Stimulated activated CD8-positive, alpha-beta memory T cell treated with anti-CD3 and anti-CD28 coated beads, Interleukin-7, amount 100 ng/mL, for 24 hours (primary cell): Measurements from ENCODE around the gene COPZ2.
"Not testable (repeated sequence)": the region's sequence is repeated elsewhere in the genome, so short reads cannot be mapped to it uniquely, and the experiment has no call there.

Source experiments
- DNase-seq: peaks from one replicate; pipeline ENCODE4 v3.0.0-alpha.2; 2020; ENCODE audit warnings: low read depth

Gene COPZ2

DNA sequence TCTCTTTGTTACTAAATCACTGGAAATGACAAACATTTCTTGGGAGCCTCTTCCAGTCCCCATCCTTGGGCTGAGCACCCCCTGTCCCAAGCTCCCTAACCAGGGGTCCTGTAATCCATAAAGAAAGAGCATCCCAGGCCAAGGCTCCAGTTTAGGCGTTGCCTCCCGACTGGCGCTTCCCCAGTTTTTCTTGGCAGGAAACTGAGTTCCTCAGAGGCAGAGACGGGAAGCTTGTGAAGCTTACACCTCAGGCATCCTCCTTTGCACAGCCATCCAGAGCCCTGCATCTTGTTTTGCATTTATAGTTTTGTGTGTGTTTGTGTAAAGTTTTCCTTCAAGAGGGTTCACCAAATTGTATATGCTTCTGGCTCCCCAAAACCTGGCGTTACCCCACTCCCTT is 7.1 kb downstream of the COPZ2 start:
- no peak for DNase-seq

DNA sequence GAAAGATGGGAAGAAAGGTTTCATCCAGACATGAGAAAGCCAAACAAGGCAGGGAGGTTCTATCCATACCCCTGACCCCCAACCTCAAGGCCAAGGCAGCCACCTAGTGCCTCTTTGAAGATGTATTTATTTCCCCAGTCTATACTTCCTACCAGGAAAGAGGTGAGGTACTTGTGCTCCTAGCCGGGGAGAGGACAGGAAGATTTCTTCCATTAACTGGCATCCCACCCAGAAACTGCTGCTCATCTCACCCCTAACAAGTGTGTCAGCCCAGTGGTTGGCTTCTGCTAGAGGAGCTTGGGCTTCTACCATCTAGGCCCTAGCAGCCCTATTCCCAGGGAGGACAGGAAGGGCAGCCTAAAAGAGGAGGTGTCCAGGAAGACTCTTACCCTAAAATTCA is 8.9 kb downstream of the COPZ2 start:
- DNase-seq = no peak

DNA sequence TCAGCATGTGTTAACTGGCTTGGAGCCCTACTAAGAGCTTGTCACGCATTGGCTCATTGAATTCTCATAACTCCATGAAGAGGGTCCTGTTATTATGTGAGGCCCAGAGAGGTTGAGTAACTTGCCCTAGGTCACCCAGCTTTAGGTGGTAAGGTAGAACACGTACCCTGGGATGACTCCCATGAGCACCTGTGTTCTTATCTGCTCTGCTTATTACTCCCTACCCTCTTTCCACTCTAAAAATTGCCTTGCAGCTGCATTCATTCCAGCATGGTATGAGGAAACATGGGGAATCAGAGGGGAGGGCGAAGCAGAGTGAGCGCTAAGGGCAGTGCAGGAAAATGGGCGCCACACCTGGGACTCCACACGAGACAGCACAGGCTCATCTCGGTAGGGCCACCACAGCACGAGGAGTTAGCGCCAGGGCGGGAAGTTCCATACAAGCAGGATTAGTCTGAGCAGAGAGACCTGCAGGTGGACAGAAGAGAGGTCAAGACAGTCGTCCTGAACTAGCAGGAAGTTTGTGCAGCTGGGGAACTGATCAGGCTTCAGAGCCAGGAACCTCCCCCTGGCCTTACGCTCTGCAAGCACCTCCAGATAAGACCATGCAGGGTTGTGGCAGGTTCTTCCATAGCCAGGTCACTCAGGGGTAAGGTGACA is 10.1 kb downstream of the COPZ2 start:
- DNase-seq = no peak

DNA sequence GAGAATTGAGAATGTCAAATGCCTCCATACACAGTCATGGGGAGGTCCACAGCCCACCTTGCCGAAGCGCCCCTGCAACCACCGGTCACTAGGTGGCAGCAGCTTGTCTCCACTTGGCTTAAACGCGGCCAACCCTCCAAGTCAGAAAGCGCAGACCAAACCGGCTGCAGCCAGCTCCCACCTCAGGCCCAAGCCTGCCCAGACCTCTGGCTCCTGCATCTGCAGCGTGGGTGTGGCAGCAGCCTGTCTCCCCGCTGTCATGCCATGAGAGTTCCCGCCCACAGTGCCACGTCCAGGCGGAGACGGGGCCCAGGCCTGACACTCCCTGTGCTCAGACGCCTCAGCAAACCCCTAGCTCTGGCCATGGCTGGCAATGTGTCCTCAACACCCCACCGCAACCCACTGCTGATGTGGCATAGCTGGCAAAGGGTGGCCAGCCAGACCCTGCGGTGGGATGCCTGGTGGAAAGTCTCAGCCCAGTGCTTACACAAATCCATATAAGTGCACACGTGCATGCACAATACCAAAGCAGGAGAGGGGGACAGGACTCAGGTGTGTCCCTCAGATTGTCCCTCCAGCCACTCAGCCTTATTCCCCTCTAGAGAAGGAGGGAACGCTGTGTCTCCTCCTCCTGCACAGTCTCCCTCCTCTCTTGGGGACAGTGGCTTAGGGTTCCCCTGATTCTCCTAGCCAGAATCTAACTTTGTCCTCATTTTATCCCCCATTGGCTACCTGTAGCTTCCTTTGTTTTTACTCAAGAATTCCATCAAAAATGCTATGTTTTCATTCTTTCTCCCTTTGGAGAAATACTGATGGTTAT is 10.9 kb downstream of the COPZ2 start:
- peak; percentile 57 for DNase-seq

DNA sequence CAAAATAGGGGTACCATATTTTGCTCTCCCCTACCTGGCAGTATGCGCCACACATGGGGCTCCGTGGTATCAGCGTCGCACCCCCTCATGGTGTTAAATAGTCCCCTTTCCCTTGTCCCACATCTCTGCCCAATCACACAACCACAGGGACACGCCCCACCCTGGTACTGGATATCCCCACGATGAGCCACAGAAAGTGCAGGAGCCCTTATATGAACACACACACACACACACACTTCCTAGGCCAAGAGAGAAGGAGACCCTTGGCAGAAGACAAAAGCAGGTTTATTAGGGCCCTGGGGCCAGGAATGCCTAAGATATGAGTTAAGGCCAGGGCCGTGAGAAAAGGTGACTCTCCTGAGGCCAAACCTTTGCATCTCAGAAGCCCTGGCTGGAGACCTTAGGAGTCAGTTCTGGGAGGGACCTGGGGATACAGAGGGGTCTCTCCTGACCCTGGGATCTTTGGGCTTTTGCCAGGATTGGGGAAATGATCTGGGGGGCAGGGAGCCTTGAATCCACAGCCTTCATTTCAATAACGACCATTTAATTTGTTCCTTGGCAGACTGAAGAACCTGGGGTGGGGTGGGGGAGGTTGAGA is 11.6 kb downstream of the COPZ2 start:
- DNase-seq = no peak

DNA sequence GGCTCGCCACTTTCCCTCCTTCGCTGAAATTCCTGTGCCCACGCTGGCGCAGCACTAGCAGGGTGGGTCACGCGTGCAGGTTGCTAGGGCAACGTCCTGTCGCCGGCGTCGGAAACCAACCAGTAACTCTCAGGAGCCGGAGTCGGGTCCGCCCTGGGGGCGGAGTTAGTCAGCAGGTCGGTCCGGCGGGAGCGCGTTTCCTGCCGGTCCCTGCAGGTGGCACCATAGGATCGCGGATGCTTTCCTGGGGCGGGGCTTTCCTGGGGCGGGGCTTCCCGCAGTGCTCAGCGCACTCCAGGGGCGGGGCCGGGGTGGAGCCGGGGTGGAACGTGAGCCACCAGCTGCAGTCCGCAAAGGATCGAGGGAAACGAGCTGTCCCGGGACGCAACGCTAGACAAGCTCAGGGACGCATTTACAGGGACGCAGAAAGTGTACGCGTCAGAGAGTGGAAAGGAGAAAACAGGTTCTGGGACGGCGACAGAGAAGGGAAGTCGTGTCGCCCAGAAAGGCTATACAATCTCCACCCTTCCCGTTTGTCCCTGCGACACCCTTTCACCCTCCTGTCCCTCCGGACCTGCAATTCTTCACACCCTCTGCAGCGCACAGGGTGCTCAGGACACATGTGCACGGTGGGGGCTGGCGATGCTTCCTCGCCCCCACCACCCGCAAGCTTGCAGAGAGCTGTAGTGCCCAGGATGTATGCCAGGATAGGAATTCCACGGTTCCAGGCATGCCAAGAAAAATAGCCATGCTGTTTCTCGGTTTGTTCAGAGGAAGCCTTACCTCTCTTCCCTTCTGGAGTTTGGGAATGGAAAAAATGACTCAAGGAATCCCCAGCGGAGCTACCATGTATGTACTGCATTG is 12.3 kb downstream of the COPZ2 start:
- peak; percentile 90 for DNase-seq

DNA sequence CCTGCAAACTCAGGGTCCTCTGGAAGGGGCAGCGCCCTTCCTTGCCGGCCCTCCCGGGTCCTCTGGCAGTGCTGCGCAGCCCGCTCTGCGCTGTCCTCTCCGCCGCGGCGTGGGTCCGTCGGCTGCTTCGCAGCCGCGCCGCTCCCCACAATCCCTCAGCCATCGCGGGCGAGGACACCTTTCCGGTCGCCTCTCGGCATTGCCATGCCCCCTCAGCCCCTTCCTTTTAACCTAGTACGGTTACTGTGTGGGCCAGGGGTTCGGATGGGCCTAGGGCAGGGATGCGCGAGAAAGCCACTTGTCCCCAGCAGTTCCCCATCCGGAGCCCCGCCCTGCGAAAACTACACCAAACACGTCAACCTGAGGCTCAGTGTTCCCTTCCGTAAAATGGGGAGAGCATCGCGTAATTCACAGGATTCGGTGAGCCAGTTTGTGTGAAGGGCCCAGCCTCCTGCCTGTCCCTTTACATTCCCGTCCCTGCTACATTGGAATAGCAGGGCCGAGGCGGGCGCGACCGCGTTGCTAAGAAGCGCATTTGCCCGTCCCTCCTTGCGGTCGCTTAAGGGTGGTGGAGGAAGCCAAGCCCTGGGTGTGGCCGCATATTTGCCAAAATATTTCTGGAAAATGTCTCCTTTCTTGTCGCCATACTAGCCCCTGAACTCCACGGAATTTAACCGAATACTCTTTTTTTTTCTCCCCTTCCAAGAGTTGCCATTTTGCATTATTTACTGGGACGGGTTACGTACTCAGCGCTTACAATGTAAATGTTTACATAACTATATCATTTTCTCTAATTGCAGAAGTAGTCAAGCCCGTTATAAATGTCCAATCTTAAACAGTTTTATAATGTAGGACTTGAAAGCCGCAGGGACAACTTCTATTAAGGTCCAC is 13.2 kb downstream of the COPZ2 start:
- no peak for DNase-seq

DNA sequence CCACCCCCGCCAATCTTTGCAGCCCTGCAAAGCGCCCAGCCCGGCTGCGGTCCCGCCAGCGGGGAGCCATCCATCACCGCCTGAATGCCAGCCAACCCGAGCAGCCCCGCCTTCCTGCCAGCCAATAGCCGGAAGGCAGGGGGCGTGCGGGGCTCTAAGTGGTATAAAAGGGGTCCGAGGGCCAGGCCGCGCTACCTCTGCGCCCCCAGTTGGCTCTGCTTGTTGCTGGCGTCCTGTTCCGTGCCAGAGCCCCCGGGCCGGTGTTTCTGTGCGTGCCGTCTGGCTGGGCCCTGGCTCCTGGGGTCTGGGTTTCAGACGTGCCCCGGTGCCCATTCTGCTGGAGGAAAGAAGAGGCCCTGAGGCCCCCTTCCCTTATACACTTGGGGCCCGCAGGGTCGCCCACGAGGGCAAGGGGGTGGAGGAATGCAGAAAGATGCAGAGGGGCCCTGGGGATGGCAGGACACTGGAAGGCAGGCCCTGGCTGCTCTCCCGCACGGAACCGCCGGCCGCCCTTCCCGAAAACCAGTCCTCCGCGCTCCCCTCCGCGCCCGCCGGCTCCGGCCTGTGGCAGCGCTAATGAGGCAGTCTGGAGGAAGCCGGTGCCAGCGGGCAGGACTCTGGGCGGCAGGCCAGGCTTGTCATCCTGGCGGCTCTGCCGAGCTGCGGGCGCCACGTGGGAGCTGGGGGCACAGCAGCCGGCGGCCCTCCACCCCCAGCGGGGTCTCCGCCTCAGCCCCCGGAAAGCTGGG is 14.0 kb downstream of the COPZ2 start:
- no peak for DNase-seq

DNA sequence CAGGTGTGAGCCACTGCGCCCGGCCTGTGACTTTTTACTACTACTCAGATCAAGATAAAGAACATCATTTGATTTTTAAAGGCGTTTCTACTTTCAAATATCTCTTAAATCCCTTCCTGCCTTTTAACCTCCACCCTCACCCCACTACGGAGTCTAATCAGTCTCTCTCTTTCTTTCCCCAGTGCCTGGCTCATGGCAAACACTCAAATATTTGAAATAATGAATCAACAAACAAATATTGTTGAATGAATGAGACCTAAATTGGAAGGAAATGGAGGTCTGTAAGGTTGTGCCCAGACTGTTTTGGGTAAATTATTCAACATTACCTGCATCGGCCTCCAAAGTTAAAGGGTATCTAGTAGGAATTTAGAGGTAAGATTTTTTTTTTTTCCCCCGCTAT is 14.7 kb downstream of the COPZ2 start:
- DNase-seq = no peak

DNA sequence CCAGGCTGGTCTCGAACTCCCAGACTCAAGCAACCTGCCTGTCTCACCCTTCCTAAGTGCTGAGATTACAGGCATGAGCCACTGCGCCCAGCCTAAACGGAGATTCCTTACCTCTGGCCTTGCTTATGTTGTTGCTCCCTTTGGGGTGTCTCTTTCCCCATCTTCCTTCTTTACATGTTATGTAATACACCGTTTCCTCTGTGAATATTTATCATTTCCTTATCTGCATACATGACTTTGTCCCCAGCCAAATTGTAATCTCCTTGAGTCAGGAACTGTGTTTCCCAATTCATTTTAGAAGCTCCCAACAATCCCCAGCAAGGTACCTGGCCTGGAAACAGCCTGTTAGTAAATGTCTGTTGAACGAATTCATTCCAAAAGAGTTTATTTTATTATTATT is 15.7 kb downstream of the COPZ2 start:
- no peak for DNase-seq

DNA sequence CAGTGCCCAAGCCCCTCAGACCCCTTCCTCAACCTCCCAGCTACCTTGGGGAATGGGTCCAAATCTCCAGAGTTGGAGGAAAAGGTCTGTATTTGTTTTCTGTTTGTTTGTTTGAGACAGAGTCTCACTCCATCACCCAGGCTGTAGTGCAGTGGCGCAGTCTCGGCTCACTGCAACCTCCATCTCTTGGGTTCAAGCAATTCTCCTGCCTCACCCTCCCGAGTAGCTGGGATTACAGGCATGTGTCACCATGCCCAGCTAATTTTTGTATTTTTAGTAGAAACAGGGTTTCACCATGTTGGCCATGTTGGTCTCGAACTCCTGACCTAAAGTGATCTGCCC is 19.8 kb downstream of the COPZ2 start:
- not testable (repeated sequence) for DNase-seq

DNA sequence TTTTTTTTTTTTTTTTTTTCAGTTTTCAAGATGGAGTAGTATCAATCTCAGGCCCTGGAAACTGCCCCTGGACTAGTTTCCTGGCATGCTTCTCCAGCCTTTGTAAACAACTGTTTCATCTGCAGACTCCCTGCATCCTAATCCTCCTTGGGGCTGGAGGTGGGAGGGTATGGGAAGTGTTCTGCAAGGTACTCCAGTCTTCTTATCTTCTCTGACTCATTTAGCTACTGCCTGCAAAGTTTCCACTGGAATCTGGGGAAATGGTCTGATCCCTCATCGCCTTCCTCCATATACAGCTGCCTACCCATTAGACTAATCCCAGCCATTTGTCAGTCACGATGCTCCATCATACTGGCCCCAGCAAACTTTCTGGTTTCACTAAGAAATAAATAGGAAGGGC is 21.5 kb downstream of the COPZ2 start:
- DNase-seq = no peak

DNA sequence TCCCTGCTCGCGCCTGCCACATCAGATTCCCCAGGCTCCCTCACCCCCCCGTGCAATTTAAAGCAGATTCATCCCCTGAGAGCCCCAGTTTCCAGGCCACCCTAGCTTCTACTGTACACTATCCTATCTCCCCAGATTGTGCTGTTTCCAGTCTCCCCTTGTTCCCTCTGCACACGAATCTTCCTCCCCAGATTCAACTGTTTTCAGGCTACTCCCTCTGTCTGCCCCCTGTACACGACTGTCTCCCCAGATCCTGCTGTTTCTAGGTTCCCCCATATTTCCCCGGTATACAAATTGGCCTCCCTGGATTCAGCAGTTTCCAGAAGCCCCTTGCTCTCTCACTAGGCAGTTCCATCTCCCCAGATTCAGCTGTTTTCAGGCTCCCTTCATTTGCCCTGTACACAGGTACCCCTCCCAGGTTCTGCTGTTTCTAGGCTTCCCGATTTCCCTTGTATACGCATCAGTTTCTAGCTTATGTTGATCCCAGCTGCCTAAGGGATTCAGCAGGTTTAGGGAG is 22.9 kb downstream of the COPZ2 start:
- no peak for DNase-seq

DNA sequence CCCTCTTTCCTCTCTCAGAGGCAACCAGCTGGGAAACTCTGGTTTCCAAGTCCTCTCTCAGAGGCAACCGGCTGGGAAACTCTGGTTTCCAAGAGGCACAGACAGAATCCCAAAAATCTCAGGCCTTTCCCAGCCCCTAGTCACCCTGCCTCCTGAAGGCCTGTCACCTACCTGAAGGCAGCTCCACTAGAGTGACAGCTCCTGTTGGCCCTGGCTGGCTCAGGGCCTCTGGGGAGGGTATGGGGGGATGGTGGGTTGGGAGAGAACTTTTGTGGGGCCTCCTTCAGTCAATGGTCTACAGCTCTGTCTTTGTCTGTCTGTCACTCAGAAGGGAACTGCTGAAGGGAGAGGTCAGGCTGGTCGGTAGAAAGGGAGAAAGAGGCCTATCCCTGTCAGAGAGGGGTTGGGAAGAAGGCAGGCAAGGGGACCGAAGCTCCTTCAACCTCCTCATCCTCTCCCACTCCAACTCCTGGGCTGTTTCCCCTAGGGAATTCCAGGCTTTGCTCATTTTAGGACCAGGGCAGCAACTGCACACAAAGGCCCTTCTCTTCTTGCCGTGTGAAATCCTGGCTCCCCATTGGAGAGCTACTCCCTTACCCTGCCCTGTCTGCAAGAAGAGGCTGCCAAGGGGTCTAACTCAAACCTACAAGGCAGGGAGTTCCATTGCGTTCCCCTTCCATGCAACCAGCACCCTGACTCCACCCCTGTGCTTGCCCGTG is 23.6 kb downstream of the COPZ2 start:
- DNase-seq = no peak

DNA sequence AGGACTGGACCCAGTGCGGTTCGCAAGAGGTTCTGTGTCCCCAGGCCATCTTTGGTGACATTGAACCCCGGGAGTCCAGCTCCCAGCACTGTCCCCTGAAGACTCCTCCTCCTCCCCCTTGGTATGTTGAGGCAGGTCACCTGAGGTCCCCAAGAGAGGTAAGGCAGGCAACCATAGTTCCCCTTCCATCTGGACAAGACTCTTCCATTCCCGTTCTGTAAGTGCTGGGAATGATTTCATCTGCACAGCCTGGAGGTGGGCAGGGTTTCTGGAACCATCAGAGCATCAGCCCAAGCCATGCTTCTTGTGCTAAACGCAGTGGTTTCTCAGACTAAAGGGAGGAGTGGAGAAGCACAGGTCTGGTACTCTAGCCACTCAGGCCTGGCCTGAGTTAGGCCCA is 24.9 kb downstream of the COPZ2 start:
- no peak for DNase-seq

DNA sequence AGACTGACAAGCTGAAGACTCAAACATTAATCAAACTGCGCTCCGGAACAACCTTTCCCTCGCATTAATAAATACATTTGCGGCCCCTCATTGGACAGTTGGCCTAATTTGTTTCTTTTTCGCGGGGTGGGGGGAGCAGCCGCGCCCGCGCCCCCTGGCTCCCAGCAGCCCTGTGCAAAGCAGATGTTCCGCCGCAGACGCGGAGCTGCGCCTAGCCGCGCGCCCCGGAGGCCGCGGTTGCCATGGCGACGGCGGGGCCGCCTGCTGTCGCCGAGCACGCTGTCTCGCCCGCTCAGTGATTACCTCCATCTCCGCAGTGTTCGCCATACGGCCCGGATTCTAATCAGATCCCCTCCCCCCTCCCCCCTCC is 25.5 kb downstream of the COPZ2 start:
- no peak for DNase-seq

DNA sequence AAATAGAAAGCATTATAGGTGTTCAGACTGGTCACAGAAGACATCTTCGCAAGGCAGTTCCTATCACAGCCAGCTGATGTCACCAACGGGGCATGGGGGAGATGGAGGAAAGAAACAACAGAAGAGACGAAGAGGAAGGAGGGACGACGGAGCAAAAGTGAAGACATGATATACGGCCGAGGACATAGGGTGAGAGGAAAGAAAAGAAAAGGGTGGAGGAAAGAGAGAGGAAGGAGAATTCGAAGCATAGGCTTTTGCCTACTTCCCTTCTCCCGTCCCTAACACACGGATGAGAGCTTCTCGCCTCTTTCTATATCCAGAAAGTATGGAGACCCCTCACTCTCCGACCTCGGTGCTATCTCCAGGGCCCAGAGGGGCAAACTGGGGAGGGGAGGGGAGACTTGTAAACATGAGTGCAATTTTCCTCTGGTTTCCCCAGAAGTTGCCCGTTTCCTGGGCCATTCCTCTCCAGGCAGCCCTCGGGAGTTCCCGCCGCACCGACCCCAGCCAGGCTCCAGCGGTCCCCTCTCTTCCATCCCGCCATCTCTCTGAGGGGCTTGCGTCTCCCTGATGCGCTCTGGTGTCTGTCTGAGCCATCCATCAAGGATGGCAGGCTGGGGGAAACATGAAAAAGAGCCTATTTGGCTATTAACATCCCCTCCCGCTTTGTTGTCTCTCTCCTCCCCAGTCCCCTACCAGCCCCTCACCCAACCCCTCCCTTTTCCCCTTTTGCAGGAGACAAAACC is 26.0 kb downstream of the COPZ2 start:
- no peak for DNase-seq

DNA sequence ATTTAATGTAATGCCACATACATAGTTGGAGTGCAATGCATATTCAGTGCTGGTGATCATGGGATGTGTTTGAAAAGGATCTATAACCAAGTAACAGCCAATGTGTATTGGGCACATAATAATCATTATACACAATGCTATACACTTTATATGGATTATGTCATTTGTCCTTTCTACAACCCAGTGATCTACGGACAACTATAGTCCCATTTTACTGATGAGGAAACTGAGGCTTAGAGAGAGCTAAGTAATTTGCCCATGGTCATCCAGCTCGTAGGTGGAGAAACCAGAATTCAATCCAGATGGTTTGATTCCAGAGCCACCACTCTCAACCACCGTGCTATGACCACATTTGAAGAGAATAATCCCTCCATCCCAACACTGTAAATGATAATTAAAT is 27.4 kb downstream of the COPZ2 start:
- no peak for DNase-seq
